Retina (tissue), 1 donor: ENCODE data around the gene FTO.

Experiments used
- DNase-seq: peaks from one replicate; pipeline ENCODE4 v3.0.0-alpha.2; 2016

The FTO gene

GRCh38 chr16:53908731-53909130 lies 204.8 kb downstream of the FTO start:
- no peak for DNase-seq

DNA sequence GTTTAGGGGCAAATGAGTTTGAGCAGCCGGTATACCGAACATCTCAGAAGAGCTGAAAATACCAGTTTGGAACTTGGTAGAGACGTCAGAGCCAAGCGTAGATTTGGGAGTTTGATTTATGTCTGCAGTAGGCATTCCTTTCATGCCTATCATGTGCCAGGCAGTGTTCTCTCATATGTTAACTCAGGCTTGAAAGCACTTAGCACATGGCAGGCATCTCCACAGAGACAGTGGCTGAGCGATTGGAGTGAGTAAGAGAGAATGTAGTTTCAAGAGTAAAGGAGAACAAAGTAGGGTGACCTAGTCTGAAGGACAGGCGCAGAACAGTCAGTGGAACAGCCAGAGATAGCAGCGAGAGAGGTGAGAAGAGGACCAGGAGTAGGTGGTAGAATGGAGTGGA lies 207.0 kb downstream of the FTO start:
- no peak for DNase-seq

DNA sequence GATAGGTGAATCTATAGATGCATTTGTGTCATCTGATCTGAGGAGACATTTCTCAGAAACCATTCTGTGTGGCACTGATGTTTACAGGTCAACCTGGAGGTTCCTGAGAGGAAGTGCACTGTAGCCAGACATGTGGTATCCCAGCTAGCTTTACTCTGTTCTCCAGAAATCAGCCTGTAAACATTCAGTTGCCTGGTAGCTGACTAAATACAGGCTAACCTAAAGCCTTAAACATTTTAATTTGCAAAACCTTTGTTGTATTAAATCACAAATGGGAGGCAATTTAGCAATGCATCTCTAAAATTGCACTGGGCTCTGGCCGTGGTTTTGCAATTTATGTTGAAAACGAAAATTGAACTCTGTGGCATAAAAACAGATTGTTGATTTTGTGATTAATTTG lies 207.6 kb downstream of the FTO start:
- no peak for DNase-seq

GRCh38 chr16:53912155-53912554 lies 208.2 kb downstream of the FTO start:
- DNase-seq: no peak

GRCh38 chr16:53913099-53913870 lies 209.3 kb downstream of the FTO start:
- no peak for DNase-seq

GRCh38 chr16:53913920-53914319 lies 210.0 kb downstream of the FTO start:
- DNase-seq: no peak

DNA sequence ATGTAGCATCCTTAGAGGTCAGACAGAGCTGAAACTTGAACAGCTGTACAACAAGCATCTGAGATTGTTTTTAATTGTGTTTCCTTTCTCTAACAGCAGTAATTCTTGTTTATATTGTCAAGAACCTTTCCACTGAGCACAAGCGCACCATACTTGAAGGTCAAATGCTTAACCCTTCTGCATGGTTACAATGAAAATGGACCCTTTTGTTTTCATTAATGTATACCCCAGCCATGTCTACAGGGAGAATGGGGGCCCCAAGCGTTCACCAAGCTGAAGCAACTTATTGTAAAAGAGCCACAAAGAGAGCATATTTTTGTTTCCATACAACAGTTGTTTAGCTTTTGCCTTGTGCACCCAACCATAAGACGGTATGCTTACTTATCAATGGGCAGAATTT lies 210.8 kb downstream of the FTO start:
- no peak for DNase-seq

DNA sequence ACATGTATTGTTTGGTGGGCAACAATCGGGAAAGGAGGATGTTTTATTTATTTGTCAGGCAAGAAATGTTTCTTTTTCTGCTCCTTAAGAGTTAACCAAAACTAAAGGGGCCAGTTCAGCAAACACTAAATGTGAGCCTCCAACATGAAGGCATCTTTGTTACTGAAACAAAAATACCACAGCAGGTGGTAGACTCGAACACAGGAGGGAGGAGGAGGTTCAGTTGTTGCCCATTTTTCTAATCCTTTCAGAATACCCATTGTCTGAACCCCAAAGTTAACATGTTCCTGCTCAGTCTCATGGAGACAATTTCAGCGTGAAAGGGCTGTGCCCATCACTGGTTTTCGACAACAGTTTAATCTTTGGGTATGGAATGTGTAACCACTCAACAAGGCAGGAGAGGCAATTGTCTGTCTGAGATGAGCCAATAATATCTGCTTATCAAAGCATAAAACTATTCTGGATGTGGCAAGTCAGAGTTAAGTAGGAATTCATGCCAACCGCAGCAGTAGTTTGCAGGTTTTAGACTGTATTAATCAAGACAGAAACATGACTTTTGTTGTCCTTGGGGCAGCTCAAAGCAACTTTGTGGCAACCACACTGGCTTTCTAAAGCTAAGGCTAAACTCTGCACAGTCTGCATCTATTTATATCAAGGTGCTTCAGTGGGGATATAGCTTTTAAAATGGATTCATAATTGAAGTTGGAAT lies 211.7 kb downstream of the FTO start:
- DNase-seq: peak; percentile 39

DNA sequence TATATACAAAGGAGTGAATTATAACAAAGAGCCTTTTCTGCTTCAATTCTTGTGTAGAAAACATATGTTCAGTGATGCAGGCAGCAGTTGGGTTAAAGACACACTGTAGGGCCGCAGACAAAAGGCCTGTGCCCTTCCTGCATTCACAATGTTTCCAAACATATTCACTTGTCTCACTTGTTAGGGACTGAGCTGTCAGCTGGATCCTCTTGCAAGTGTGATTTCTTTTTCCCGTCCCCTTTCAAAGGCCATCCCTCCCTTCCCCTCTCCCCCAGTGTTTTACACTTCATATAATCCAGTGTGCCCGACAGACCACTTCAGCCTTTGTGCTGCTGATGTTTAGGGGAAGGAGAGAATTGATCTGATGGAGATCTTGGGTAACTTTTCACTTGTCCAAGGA lies 217.0 kb downstream of the FTO start:
- DNase-seq: peak; percentile 54

DNA sequence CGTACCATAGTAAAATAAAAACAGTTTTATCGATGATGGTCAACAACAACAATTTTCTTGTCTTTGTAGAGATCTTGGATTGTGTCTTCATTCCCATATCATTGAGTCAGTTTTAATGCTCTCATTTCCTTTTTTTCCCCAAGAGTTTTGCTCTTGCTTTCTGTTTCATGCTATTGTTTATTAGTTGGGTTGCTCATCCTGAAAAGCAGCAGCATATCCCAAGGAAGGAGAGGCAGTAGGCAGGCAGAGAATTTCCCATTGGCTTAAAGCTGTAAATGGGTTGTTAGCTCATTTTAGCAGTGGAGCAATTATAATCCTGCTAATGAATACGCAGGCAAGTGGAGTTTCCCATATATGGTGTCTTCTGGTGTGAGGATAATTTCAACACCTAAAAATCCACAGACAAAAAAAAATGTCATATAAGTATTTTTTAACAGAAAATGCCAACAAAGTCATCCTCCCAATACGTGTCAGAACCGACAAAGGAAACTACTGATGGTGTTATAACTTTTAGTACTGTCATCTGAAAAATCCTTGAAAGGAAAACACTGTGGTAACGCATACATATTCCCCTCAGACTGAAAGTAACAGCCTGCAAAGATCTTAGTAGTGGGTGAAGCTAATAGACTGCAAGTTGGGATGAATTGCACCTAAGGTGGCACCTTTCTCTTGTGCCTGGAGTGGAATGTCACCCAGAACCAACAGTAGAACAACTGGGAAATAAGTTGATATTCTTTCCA lies 218.3 kb downstream of the FTO start:
- DNase-seq: no peak

GRCh38 chr16:53922807-53923571 lies 219.0 kb downstream of the FTO start:
- DNase-seq: no peak

DNA sequence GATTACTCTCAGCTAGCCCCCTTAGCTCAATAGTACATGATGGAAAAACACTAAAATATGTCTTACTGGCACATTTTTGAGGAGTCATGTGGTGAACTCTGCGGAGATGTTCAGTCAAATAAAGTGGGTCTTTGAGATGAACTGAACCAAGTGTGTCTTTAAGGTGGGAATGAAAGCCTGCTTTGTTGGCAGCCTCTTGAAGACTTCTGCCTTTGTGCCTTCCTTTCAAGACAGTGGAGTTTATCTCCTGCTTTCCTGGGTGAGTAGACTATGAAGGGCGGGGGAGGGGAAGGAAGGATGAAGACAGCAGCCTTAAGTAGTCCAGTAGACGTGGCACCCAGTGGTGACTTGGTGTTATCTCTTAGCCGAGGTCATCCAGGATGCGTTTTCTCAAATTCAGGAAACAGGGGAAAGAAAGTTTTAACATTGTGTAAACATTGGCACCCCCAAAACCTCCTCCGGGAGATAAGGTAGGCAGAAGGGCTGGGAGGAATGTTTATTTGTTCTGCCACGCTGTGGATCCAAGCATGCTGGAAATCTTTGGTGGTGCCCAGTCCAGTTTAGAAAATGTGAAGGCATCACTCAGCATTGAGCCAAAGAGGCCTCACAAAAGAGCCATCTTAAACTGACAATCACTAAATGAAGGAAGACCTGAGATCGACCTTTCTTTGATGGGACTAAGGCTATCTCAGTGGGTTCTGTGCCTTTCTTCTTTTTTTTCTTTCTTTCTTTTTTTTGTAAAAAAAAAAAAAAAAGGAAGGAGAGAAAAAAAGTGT lies 220.6 kb downstream of the FTO start:
- DNase-seq: no peak

DNA sequence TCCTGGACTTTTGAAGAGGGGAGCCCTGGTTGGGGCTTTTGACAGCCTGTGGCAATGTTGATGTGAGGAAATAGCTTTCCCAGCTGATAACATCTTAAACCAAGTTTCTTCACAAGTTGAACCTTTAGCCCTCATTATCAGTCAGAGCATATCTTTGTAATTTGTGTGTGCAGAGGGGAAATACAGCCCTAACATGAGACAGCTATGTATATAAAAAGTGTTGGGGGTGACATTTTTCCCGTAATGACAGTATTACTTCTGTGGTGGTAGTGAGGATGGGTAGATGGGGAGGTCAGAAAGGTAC lies 221.1 kb downstream of the FTO start:
- no peak for DNase-seq

- DNase-seq: no peak
These were observed 221.6 kb downstream of the FTO start for GRCh38 chr16:53925526-53925925.

GRCh38 chr16:53926209-53926608 lies 222.3 kb downstream of the FTO start:
- no peak for DNase-seq

GRCh38 chr16:53932975-53933374 lies 229.0 kb downstream of the FTO start:
- DNase-seq: no peak

- DNase-seq: no peak
These were observed 229.5 kb downstream of the FTO start for GRCh38 chr16:53933407-53933806.

DNA sequence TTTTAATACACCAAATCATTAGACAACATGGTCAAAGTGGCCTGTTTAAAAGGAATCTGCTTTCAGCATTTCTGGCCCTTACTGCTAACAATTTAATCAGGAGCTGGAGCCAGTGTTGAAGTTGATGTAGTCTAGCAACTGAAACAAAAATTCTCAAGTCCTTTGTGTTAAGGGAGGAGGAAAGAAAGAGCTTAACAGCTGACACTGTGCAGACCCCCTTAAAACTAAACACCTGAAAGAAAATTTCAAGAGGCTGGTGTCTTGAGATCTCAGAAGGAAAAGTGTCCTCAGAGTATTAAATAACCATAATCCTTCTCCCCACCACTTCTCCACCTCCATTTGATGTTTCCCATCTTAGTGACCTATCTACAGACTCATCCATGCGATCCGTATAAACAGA lies 232.1 kb downstream of the FTO start:
- no peak for DNase-seq

DNA sequence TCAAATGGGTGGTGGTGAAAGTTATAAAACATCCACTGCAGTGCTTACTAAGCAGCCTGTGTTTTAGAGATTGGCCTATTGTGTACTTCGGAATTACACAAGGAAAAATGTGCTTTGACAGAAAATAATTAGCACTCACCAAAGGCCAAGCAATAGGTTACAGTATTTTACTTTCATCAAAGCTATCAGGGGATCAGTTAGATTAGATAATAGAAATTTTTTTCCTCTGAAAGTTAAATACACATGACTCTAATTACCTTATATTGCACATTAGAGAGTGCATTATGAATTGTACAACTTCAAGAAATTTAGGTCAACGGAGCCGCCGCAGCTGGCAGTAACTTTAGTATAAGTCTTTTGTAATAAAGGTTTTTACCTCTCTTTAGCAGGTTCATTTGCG lies 232.6 kb downstream of the FTO start:
- DNase-seq: no peak

GRCh38 chr16:53937161-53937880 lies 233.4 kb downstream of the FTO start:
- DNase-seq: peak; percentile 56

DNA sequence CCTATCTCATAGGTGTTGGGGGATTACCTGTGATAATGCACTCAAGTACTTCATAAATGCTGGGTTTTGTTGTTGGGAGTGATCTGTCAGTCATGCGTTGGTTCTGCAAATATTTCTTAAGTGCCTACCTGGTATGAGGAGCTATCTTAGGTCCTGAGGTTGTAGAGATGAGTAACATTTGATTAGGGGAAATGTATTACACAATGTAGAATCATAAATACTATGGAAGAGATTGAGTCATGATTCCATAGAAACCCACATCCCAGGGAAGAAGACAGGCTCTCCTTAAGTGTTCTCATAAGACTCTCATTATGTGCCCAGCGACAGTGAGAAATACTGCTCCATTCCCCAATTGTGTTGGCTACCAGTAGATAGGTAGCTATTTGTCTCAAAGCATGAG lies 240.1 kb downstream of the FTO start:
- no peak for DNase-seq

GRCh38 chr16:53945996-53946395 lies 242.0 kb downstream of the FTO start:
- peak; percentile 43 for DNase-seq
